Prostate gland (tissue), 1 donor: ENCODE measurements around the gene MYO1B.

ENCODE experiments used
- POLR2A ChIP-seq: fragments of 450-650 bp; IDR thresholded peaks from one replicate; pipeline ENCODE4 v1.6.1; 2016; ENCODE audit warnings: antibody characterized with exemption, mild to moderate bottlenecking
- POLR2AphosphoS5 ChIP-seq: sonication (generic); formaldehyde crosslinking; IDR thresholded peaks from one replicate; pipeline ENCODE4 v1.6.1; 2017; ENCODE audit warnings: antibody characterized with exemption

- no peak for TF ChIP-seq POLR2AphosphoS5
- no peak for TF ChIP-seq POLR2A
Measured at GRCh38 chr2:191204433-191204832, 40.8 kb upstream of the MYO1B start.
